GM19023 (cell line): ENCODE measurements around the gene SPAST.
"Not testable (repeated sequence)": the region's sequence is repeated elsewhere in the genome, so short reads cannot be mapped to it uniquely, and the experiment has no call there.

ENCODE experiments used
- ATAC-seq: cut with Tn5 transposase; IDR thresholded peaks from one replicate; pipeline ENCODE4 v1.9.1; 2021; ENCODE audit warnings: mild to moderate bottlenecking, moderate library complexity; ENCODE audit not compliant: unreplicated experiment

SPAST gene

GRCh38 chr2:32124660-32125059, 61.3 kb downstream of the SPAST start:
- ATAC-seq = no peak

DNA sequence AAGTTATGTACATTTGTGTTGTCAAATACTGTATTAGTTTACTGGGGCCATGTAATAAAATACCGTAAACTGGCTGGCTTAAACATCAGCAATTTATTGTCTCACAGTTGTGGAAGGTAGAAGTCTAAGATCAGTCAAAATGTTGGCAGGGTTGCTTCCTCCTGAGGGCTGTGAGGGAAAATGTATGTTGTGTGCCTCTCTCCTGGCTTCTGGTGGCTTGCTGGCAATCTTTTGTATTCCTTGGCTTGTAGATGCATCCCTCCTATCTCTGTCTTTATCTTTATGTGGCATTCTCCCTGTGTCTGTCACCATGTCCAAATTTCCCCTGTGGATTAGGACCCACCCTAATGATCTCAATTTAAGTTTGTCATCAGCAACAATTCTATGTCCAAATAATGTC, 65.3 kb downstream of the SPAST start:
- ATAC-seq = no peak

DNA sequence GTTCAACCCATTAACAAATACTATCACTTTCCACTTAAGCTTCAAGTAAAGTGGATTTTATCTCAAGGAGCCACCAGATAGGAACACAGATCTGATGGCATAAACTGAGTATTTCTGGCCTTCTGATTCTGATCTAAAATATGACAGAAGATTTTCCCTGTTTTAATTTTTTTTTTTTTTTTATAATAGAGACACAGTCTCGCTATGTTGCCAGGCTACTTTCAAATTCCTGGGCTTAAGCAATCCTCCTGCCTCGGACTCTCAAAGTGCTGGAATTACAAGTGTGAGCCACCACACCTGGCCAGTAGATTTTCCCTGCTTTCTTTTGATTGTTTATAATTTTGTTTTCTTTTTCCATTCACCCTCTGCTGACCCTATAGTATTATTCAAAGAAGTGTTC, 65.7 kb downstream of the SPAST start:
- ATAC-seq = no peak

- ATAC-seq = no peak
Observed at GRCh38 chr2:32135409-32135808, 72.1 kb downstream of the SPAST start.

DNA sequence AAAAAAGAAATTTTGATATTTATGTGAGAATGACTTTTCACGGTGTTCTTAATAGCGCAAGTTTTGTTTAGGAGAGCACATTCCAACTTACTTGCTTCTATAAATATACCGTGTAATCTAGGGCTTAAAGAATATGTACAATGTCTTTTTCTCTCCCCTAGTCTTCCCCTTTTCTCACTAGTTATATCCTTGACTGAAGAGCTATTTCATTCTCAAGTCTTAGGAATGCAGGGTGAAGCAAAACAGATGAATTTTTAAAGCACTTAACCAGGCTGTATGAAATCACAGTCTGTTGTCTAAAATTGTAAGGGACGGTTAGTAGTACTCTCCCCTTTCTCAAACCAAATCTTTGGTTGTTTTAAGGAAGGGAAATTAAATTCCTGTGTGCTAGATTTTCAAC, 72.7 kb downstream of the SPAST start:
- no peak for ATAC-seq

DNA sequence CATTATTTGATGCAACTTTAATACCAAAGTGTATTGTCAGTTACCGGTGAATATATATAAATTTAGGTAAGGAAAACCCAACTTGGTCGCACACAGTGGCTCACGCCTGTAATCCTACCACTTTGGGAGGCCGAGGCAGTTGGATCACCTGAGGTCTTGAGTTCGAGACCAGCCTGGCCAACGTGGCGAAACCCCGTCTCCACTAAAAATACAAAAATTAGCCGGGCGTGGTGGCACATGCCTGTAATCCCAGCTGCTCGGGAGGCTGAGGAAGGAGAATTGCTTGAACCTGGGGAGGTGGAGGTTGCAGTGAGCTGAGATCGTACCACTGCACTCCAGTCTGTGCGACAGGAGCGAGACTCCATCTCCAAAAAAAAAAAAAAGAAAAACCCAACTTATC, 88.2 kb downstream of the SPAST start:
- ATAC-seq = not testable (repeated sequence)

GRCh38 chr2:32159678-32160077, 96.3 kb downstream of the SPAST start:
- ATAC-seq = no peak

- ATAC-seq = no peak
Observed at GRCh38 chr2:32161296-32161695, 97.9 kb downstream of the SPAST start.

GRCh38 chr2:32164254-32164653, 100.9 kb downstream of the SPAST start:
- ATAC-seq = not testable (repeated sequence)

DNA sequence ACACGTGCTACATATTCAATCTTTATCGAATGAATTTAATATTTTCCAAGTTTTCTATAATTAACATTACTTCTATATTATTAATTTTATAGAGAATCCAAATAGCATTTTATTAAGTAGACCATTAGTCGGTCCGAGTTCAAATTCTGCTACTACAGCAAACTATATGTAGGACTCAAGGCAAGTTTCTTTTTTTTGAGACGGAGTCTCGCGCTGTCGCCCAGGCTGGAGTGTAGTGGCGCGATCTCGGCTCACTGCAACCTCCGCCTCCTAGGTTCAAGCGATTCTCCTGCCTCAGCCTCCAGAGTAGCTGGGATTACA, 101.6 kb downstream of the SPAST start:
- peak; percentile 1 for ATAC-seq

DNA sequence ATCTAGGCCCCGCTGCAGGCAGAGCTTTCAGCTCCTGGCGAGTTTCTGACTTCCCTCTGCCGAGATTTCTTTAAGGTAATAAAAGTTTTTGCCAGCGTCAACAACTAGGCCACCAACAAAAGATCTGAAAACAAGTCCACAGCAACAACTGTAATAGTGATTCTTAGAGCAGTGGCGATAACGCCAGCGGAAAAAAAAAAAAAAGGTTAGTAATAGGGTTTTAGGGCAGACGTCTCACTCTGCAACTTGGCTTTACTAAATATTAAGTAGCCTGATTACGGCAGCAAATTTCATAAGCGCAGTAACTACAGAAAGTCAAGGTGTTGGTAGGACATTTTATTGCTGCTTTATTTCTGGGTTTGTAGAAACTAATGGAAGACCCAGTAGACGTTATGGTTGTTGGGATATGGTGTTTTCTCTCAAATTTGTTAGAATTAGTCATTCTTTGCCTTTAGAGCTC, 102.8 kb downstream of the SPAST start:
- no peak for ATAC-seq

GRCh38 chr2:32168513-32168912, 105.2 kb downstream of the SPAST start:
- no peak for ATAC-seq

DNA sequence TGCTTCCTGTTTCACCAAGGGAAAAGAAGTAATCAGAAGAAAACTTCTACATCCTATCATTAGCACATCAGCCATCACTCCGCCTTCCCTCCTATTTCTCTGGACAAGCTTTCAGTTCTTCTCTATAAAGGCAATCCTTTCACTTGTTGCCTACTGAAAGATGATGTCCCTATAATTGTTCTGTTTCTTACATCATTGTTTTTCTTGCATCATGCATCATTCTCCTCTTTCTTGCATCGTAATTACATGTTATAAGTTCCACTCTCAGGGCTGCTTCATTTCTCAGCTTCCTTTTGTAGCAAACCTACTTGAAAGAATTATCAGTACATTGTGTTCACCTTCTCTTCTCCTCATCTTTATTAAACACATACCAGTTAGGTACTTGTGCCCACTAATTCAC, 109.5 kb downstream of the SPAST start:
- ATAC-seq = no peak

DNA sequence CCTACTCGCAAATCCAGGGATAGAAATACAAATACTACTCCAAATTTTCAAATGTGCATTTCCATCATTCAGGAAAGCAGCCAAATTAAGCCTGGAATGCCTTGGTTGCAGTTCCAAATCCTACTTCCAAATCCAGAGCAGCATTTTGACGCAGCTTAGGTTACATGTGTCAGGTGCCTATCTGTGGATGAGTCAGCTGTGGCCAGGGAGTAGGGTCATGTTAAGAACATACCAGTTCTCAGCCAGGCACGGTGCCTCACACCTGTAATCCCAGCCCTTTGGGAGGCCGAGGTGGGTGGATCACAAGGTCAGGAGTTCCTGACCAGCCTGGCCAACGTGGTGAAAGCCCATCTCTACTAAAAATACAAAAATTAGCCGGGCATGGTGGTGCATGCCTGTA, 119.3 kb downstream of the SPAST start:
- no peak for ATAC-seq

DNA sequence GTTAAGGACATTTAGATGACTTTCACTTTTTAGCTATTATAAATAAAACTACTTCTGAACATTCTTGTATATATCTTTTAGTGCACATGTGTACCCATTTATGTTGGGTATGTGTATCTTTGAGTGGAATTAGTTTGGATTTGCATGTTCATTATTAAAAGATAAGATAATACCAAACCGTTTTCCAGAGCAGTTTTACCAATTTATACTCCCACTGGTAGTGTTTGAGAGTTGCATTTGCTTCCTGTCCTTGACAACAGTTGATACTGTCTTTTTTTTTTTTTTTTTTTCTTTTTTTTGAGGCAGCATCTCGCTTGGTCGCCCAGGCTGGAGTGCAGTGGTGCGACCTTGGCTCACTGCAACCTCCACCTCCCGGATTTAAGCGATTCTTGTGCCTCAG, 125.7 kb downstream of the SPAST start:
- ATAC-seq = no peak

DNA sequence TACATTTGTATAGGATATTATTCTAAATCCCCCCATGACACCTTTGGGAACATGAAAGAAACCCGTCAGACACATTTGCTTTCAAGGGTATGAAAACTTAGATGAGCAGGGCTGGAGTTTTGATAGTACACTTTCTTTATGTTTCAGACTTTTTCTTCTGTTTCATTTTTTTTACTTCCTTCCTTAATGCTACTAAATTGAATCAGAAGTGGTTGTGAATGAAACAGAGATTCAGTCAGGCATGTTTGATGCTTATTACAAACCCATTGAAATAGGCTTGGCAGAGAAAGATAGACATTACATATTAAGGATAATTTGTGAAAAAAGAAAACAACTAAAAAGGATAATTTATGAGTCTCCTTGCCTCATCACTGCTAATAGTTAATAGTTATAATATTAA, 129.1 kb downstream of the SPAST start:
- no peak for ATAC-seq

- ATAC-seq = no peak
Observed at GRCh38 chr2:32200814-32201213, 137.5 kb downstream of the SPAST start.

DNA sequence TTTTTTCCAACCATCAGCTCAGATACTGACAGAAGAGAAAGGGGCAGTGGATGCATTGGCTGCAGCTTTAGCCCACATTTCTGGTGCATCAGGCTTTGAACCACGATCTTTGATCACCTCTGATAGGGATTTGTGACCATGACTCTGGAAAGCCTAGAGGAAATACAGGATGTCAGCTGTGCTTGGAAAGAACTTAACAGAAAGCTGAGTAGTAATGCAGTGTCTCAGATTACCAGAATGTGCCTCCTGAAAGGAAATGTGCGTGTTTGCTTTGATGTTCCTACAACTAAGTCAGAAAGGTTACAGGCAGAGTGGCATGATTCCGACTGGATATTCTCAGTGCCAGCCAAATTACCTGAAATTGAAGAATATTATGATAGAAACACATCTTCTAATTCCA, 140.1 kb downstream of the SPAST start:
- not testable (repeated sequence) for ATAC-seq
